Fibroblast of skin of back (primary cell): ENCODE data around the gene RBM14.
"Not testable (repeated sequence)": the region's sequence is repeated elsewhere in the genome, so short reads cannot be mapped to it uniquely, and the experiment has no call there.

Source experiments
- DNase-seq: peaks from one replicate; pipeline ENCODE4 v3.0.0-alpha.2; 2013

RBM14 gene

GRCh38 chr11:66595245-66595904 lies 21.1 kb upstream of the RBM14 start:
- no peak for DNase-seq

- no peak for DNase-seq
These were observed 17.4 kb upstream of the RBM14 start for GRCh38 chr11:66598993-66599392.

- no peak for DNase-seq
These were observed 16.2 kb upstream of the RBM14 start for GRCh38 chr11:66600219-66600618.

GRCh38 chr11:66600631-66601233 lies 15.7 kb upstream of the RBM14 start:
- peak; percentile 32 for DNase-seq

- DNase-seq: no peak
These were observed 13.4 kb upstream of the RBM14 start for GRCh38 chr11:66603072-66603471.

- DNase-seq: no peak
These were observed 12.3 kb upstream of the RBM14 start for GRCh38 chr11:66604155-66604554.

GRCh38 chr11:66606608-66607007 lies 9.8 kb upstream of the RBM14 start:
- DNase-seq: not testable (repeated sequence)

- DNase-seq: peak; percentile 37
These were observed 9.2 kb upstream of the RBM14 start for GRCh38 chr11:66607126-66607834.

GRCh38 chr11:66609721-66610617 lies 6.5 kb upstream of the RBM14 start:
- no peak for DNase-seq

GRCh38 chr11:66612458-66612857 lies 4.0 kb upstream of the RBM14 start:
- DNase-seq: no peak

- DNase-seq: no peak
These were observed 2.4 kb upstream of the RBM14 start for GRCh38 chr11:66614073-66614472.

GRCh38 chr11:66617155-66617834 lies 865 bp downstream of the RBM14 start:
- DNase-seq: peak; percentile 68

- peak; percentile 37 for DNase-seq
These were observed 2.7 kb downstream of the RBM14 start for GRCh38 chr11:66619080-66619554.

- no peak for DNase-seq
These were observed 8.0 kb downstream of the RBM14 start for GRCh38 chr11:66624450-66624849.

GRCh38 chr11:66625041-66625751 lies 8.8 kb downstream of the RBM14 start:
- no peak for DNase-seq

GRCh38 chr11:66625752-66626149 lies 9.3 kb downstream of the RBM14 start:
- no peak for DNase-seq

GRCh38 chr11:66626382-66626781 lies 10.0 kb downstream of the RBM14 start:
- no peak for DNase-seq

- no peak for DNase-seq
These were observed 10.5 kb downstream of the RBM14 start for GRCh38 chr11:66626926-66627325.

GRCh38 chr11:66628061-66628603 lies 11.7 kb downstream of the RBM14 start:
- no peak for DNase-seq

- DNase-seq: no peak
These were observed 12.9 kb downstream of the RBM14 start for GRCh38 chr11:66629356-66629755.

GRCh38 chr11:66631883-66632282 lies 15.5 kb downstream of the RBM14 start:
- DNase-seq: no peak
